K562 (cell line): ENCODE data around the gene MAP1A. TPM values are rescaled to one million over a fixed set of nuclear protein-coding genes. Genes with fewer than 3 reads are reported as not detected.
A peak's percentile ranks its signal among the peaks of the same experiment; 100 is the strongest.

ENCODE experiments used
- CC2D1A ChIP-seq: fragments of 450-650 bp; IDR thresholded peaks from 2 replicates; pipeline ENCODE4 v1.6.1; 2017; ENCODE audit warnings: mild to moderate bottlenecking
- CEBPG ChIP-seq, 3 experiments: fragments of 200-800 bp in 1 of 3; sonication (Bioruptor generic) in 1 of 3; sonication (generic) in 1 of 3; formaldehyde crosslinking in 1 of 3; IDR thresholded peaks in 2 of 3; conservative IDR thresholded peaks in 1 of 3; 2 replicates each; pipeline versions ENCODE4 v1.6.1 to v1.8.0; 2016 to 2022; ENCODE audit warnings: missing compliant biosample characterization in 2 of 3, missing genetic modification characterization in 2 of 3, mild to moderate bottlenecking in 1 of 3, missing genetic modification reagents in 1 of 3
- FOXJ3 ChIP-seq: sonication (generic); formaldehyde crosslinking; IDR thresholded peaks from 2 replicates; pipeline ENCODE4 v1.4.0; 2020; ENCODE audit warnings: mild to moderate bottlenecking, missing genetic modification reagents
- FOXK2 ChIP-seq, 2 experiments: fragments of 450-650 bp; IDR thresholded peaks in 1 of 2; conservative IDR thresholded peaks in 1 of 2; 2 replicates each; pipeline ENCODE4 v1.6.1; 2016; ENCODE audit warnings: low read depth in 2 of 2, mild to moderate bottlenecking in 1 of 2
- HLTF ChIP-seq: fragments of 450-650 bp; IDR thresholded peaks from 2 replicates; pipeline ENCODE4 v1.6.1; 2016
- NR3C1 ChIP-seq: sonication (generic); formaldehyde crosslinking; IDR thresholded peaks from 2 replicates; pipeline ENCODE4 v1.8.1; 2022; ENCODE audit warnings: missing genetic modification reagents
- PTRF ChIP-seq: fragments of 450-650 bp; IDR thresholded peaks from 2 replicates; pipeline ENCODE4 v1.6.1; 2016; ENCODE audit warnings: mild to moderate bottlenecking, missing genetic modification characterization, missing compliant biosample characterization
- RCOR1 ChIP-seq, 2 experiments: IDR thresholded peaks; 2 replicates each; pipeline ENCODE4 v1.6.1; 2012; ENCODE audit warnings: low read depth in 2 of 2, low read length in 2 of 2, borderline replicate concordance in 1 of 2, improper control_type of control experiment in 1 of 2
- RFX5 ChIP-seq: IDR thresholded peaks from 2 replicates; pipeline ENCODE4 v1.6.1; 2011; ENCODE audit warnings: low read depth, mild to moderate bottlenecking, improper control_type of control experiment, low read length
- SMAD4 ChIP-seq: fragments of 250-450 bp; sonication (Bioruptor Pico); conservative IDR thresholded peaks from 2 replicates; pipeline ENCODE4 v1.8.0; 2021; ENCODE audit warnings: inconsistent platforms, mild to moderate bottlenecking, moderate library complexity
- YY1 ChIP-seq, 3 experiments: IDR thresholded peaks; 2 replicates each; pipeline ENCODE4 v1.6.1; 2011; ENCODE audit warnings: low read length in 2 of 3, mild to moderate bottlenecking in 2 of 3, moderate library complexity in 2 of 3, borderline replicate concordance in 1 of 3, control low read depth in 1 of 3, low read depth in 1 of 3; ENCODE audit not compliant: insufficient read depth in 3 of 3, insufficient replicate concordance in 2 of 3, control insufficient read depth in 1 of 3, insufficient read length in 1 of 3; ENCODE audit errors: extremely low read depth in 1 of 3
- ZNF644 ChIP-seq: fragments of 200-800 bp; sonication (Bioruptor generic); IDR thresholded peaks from 2 replicates; pipeline ENCODE4 v1.6.1; 2016; ENCODE audit warnings: low read depth, missing genetic modification characterization, missing compliant biosample characterization
- polyA plus RNA-seq, 8 experiments: library from polyadenylated mRNA; depleted of rRNA in 4 of 8; stranded (reverse) in 5 of 8; unstranded in 3 of 8; fragments of >200 nt; fragmentation: Nextera tagmentation in 2 of 8; fragmentation: Illumina TruSeq in 1 of 8; extraction: Ambion mirVana in 2 of 8; extraction: Trizol in 1 of 8; gene quantifications; 2 replicates each; pipeline versions ENCODE4 v1.2.1 to v1.2.3, GENCODE V29; 2011 to 2014; ENCODE audit warnings: inconsistent platforms in 1 of 8, missing spikeins in 1 of 8
- total RNA-seq, 7 experiments: library from RNA; depleted of rRNA in 6 of 7; stranded (reverse); fragments of >200 nt in 6 of 7; fragmentation: Illumina TruSeq in 2 of 7; extraction: Trizol in 2 of 7; gene quantifications; 2 replicates each; pipeline versions ENCODE4 v1.2.1 to v1.2.3, GENCODE V29; 2011 to 2021; ENCODE audit warnings: low replicate concordance in 1 of 7
- TF ChIP-seq, protein P1 (sequence below): fragments of 450-650 bp; IDR thresholded peaks from 2 replicates; pipeline ENCODE4 v1.6.1; 2018; ENCODE audit not compliant: partially characterized antibody
- TF ChIP-seq, protein P2 (sequence below): sonication (generic); formaldehyde crosslinking; IDR thresholded peaks from 2 replicates; pipeline ENCODE4 v1.8.0; 2022; ENCODE audit warnings: missing genetic modification reagents, mild to moderate bottlenecking, moderate library complexity, borderline replicate concordance
- TF ChIP-seq, protein P3 (sequence below): fragments of 450-650 bp; IDR thresholded peaks from 2 replicates; pipeline ENCODE4 v1.6.1; 2014; ENCODE audit warnings: low read depth, mild to moderate bottlenecking, moderate library complexity, borderline replicate concordance
- TF ChIP-seq, protein P4 (sequence below): fragments of 200-800 bp; sonication (Bioruptor generic); IDR thresholded peaks from 2 replicates; pipeline ENCODE4 v1.6.1; 2017; ENCODE audit warnings: missing genetic modification characterization, missing compliant biosample characterization

Gene MAP1A
- total and polyA plus RNA-seq, 9 of the 15 experiments (the other 6 are each of a cell fraction or from before 2014, with no cell fraction given), result 2.0 to 20.3 (median 7.3) TPM

DNA sequence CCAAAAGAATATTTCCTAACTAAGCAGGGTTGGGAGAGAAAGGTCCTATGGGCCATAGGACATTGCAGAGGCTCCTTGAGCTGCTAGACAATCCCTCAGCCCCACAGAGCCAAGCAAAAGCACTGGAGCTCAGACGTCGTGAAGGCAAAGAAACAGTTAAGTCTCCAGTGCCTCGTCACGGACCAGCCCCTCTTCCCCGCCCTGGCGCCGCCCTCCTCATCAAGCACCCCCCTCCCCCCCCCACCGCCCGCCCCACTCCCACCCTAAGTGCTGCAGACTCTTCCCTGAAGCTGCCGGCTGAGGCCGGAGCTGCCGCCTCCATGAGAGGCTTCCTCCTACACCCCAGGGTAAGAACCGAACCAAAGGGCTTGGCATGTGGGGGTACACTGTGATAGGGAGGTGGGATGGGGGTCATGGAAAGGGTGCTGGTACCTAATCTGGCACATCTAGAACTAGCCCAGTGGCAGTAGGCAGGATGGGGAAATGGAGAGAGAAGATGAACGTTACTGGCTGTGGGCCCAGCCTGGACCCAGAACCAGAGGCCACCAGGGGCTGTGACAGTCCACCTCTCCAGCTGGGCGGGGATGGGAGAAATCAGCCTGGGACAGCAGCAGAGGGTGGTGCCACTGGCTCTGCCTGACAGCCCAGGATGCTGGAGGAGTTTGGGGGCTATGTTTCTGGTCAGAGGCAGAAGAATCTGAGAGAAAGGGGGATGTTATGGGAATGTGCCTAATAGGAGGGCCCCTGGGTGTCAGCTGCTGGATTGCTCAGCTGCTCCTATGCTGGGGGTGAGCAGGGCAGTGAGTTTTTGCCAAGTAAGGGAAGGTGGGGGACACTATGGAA, at the start of gene MAP1A (continued):
- TF ChIP-seq PTRF (tag) (no peak), FOXK2 (conservative IDR thresholded peaks at IDR 0.05 in 1 of 2, IDR thresholded peaks at IDR 0.05 in 1 of 2; ENCODE audit: low read depth in 2 of 2) (peak in 1 of 2 experiments; percentile 33; a peak in 1 of 4 replicates), FOXJ3 (CRISPR knock-in tag) (no peak), ZNF644 (no peak), SMAD4 (CRISPR knock-in tag) (no peak), RCOR1 (IDR thresholded peaks at IDR 0.05; ENCODE audit: borderline replicate concordance in 1 of 2, low read depth in 2 of 2, low read length in 2 of 2) (0 out of 4 replicates have a peak, but pooled peaks of 1 of the 2 experiments have one; percentile 25), CC2D1A (0 out of 2 replicates have a peak, but pooled peaks have one; percentile 10), CEBPG (CRISPR knock-in tag; IDR thresholded peaks at IDR 0.05) (no peak), CEBPG (tag; conservative IDR thresholded peaks at IDR 0.05 in 1 of 2, IDR thresholded peaks at IDR 0.05 in 1 of 2) (no peak), YY1 (IDR thresholded peaks at IDR 0.05; ENCODE audit: borderline replicate concordance in 1 of 3, control insufficient read depth in 1 of 3, extremely low read depth in 1 of 3, insufficient read depth in 3 of 3, insufficient read length in 1 of 3, insufficient replicate concordance in 2 of 3, low read depth in 1 of 3, low read length in 2 of 3) (no peak), RFX5 (no peak), HLTF (no peak), NR3C1 (CRISPR knock-in tag) (no peak)
- TF ChIP-seq, protein P1, sequence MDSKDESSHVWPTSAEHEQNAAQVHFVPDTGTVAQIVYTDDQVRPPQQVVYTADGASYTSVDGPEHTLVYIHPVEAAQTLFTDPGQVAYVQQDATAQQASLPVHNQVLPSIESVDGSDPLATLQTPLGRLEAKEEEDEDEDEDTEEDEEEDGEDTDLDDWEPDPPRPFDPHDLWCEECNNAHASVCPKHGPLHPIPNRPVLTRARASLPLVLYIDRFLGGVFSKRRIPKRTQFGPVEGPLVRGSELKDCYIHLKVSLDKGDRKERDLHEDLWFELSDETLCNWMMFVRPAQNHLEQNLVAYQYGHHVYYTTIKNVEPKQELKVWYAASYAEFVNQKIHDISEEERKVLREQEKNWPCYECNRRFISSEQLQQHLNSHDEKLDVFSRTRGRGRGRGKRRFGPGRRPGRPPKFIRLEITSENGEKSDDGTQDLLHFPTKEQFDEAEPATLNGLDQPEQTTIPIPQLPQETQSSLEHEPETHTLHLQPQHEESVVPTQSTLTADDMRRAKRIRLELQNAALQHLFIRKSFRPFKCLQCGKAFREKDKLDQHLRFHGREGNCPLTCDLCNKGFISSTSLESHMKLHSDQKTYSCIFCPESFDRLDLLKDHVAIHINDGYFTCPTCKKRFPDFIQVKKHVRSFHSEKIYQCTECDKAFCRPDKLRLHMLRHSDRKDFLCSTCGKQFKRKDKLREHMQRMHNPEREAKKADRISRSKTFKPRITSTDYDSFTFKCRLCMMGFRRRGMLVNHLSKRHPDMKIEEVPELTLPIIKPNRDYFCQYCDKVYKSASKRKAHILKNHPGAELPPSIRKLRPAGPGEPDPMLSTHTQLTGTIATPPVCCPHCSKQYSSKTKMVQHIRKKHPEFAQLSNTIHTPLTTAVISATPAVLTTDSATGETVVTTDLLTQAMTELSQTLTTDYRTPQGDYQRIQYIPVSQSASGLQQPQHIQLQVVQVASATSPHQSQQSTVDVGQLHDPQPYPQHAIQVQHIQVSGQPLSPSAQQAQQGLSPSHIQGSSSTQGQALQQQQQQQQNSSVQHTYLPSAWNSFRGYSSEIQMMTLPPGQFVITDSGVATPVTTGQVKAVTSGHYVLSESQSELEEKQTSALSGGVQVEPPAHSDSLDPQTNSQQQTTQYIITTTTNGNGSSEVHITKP, result peak; percentile 96
- TF ChIP-seq, protein P2, sequence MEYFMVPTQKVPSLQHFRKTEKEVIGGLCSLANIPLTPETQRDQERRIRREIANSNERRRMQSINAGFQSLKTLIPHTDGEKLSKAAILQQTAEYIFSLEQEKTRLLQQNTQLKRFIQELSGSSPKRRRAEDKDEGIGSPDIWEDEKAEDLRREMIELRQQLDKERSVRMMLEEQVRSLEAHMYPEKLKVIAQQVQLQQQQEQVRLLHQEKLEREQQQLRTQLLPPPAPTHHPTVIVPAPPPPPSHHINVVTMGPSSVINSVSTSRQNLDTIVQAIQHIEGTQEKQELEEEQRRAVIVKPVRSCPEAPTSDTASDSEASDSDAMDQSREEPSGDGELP (CRISPR knock-in tag), result peak; percentile 92
- TF ChIP-seq, protein P3, sequence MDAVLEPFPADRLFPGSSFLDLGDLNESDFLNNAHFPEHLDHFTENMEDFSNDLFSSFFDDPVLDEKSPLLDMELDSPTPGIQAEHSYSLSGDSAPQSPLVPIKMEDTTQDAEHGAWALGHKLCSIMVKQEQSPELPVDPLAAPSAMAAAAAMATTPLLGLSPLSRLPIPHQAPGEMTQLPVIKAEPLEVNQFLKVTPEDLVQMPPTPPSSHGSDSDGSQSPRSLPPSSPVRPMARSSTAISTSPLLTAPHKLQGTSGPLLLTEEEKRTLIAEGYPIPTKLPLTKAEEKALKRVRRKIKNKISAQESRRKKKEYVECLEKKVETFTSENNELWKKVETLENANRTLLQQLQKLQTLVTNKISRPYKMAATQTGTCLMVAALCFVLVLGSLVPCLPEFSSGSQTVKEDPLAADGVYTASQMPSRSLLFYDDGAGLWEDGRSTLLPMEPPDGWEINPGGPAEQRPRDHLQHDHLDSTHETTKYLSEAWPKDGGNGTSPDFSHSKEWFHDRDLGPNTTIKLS, result no peak
- TF ChIP-seq, protein P4, sequence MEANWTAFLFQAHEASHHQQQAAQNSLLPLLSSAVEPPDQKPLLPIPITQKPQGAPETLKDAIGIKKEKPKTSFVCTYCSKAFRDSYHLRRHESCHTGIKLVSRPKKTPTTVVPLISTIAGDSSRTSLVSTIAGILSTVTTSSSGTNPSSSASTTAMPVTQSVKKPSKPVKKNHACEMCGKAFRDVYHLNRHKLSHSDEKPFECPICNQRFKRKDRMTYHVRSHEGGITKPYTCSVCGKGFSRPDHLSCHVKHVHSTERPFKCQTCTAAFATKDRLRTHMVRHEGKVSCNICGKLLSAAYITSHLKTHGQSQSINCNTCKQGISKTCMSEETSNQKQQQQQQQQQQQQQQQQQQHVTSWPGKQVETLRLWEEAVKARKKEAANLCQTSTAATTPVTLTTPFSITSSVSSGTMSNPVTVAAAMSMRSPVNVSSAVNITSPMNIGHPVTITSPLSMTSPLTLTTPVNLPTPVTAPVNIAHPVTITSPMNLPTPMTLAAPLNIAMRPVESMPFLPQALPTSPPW (CRISPR knock-in tag), result peak; percentile 82
